NCI-H146 treated with DMSO at 0.1 percent for 48 hours (cell line): ENCODE data around the gene TBC1D9B.

ENCODE experiments used
- DNase-seq: peaks from one replicate; lab custom pipeline; 2025; ENCODE audit not compliant: unreplicated experiment; lab: John Stamatoyannopoulos, UW

Gene TBC1D9B

GRCh38 chr5:179907556-179908324 is at the start of gene TBC1D9B:
Gene TBC1D9B, minus strand, starts transcription at chr5:179907897. Its CDS starts 76 bp downstream, at chr5:179907821.
- no peak for DNase-seq

DNA sequence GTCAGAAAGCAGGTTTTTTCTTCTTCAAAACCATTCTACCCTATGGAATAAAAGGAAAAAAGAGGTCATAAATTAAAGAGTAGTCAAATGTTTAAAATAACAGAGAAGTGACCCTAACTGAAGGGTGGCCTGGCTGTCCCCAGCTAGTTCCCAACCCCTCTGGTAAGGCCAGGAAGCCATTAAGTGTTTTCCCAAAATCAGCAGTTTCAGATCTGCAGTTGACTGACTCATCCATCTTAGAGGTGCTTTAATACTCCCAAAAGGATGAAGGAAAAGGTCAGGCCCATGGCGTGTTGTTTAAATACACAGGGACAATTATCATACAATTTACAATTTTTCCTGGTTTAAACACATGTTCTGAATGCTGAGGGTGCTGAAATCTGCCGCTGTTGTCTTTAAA is 47.9 kb upstream of the TBC1D9B start:
- DNase-seq, result no peak

- DNase-seq, result no peak
Measured at GRCh38 chr5:179955062-179955461, 47.4 kb upstream of the TBC1D9B start.

DNA sequence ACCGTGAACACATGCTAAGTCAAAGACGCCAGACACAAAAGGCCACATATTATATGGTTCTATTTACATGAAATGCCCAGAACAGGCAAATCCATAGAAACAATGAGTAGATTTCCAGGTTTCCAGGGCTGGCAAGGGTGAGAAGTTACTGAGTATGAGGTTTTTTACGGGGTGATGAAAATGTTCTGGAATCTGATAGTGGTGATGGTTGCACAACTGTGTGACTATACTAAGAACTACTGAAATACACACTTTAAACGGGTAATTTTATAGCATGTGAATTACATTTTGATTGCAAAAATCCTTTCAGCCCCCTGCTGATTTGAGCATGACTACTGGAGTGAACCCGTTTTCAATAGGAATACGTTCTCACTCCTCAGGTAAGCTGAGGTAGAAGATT is 46.7 kb upstream of the TBC1D9B start:
- DNase-seq, result no peak

GRCh38 chr5:179953987-179954386 is 46.3 kb upstream of the TBC1D9B start:
- DNase-seq, result no peak

DNA sequence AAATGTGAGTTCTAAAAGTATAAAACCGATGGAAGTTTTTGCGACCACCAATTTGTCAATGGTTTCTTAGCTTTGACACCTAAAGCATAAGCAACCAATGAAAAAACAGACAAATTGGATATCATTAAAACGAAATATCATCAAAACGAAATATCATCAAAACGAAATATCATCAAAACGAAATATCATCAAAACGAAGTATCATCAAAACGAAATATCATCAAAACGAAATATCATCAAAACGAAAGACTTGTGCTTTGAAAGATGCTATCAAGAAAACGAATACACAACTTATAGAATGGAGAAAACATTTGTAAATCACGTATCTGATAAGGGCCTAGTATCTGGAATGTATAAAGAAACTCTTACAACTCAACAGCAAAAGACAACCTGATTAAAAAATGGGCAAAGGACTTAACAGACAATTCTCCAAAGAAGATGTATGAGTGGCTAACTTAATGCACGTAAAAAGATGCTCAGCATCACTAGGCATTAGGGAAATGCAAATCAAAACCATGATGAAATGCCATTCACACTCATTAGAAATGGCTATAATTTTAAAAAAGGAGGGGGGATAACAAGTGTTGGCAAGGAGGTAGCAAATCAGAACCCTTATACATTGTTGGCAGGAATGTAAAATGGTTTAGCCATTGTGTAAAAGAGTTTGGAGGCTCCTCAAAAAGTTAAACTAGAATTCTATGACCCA is 29.4 kb upstream of the TBC1D9B start:
- no peak for DNase-seq

- DNase-seq, result no peak
Measured at GRCh38 chr5:179930788-179931473, 23.2 kb upstream of the TBC1D9B start.

GRCh38 chr5:179927824-179928223 is 20.1 kb upstream of the TBC1D9B start:
- no peak for DNase-seq

DNA sequence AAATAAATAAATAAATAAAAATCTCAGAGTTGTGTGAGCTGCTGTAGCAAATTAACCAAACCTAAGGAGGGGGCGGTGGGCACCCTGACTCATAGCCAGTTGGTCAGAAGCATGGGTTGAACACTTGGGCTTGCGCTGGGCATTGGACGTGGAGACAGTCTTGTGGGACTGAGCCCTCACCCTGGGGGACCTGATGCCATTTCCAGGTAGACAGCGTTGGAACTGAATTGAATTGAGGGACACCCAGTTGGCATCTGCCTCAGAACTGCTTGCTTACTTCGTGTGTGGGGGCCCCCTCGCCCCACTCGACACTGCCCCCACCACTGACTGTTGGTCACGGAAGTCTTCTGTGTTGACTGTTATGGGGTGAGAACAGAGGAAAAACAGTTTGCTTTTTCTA is 19.0 kb upstream of the TBC1D9B start:
- DNase-seq, result no peak

DNA sequence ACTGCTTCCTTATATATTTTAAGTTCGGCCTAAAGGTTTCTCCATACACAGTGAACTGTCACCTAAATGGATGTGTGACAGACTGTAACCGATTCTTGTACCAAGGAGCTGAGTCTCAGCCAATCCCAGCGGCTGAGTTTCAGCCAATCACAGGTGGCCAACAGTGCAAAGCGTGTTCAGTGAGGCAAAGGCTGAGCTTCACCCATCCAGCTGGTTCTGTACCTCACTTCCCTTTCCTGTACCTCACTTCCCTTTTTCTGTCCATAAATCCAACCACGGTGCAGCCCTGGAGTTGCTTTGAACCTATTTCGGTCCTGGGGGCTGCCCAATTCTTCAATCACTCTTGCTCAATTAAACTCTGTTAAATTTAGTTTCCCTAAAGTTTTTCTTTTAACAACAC is 15.7 kb upstream of the TBC1D9B start:
- no peak for DNase-seq

DNA sequence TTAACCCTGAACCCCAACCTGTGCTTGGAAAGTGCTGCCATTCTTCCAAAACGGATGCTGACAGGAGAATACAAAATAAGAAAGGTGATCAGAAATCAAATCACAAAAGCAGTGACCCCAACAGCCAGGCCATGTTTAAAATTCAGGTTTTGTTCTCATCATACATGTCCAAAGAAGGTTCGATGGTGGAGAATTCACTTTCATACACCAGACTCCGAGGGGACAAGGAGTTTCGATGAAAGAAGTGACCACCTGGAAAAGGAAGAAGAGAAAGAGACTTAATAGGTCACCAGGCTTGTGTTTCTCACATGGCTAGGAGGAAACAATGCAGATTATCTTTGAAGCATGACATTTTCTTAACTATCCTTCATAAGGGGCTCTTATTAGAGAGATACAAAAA is 12.5 kb upstream of the TBC1D9B start:
- no peak for DNase-seq

GRCh38 chr5:179919487-179920060 is 11.9 kb upstream of the TBC1D9B start:
- no peak for DNase-seq

DNA sequence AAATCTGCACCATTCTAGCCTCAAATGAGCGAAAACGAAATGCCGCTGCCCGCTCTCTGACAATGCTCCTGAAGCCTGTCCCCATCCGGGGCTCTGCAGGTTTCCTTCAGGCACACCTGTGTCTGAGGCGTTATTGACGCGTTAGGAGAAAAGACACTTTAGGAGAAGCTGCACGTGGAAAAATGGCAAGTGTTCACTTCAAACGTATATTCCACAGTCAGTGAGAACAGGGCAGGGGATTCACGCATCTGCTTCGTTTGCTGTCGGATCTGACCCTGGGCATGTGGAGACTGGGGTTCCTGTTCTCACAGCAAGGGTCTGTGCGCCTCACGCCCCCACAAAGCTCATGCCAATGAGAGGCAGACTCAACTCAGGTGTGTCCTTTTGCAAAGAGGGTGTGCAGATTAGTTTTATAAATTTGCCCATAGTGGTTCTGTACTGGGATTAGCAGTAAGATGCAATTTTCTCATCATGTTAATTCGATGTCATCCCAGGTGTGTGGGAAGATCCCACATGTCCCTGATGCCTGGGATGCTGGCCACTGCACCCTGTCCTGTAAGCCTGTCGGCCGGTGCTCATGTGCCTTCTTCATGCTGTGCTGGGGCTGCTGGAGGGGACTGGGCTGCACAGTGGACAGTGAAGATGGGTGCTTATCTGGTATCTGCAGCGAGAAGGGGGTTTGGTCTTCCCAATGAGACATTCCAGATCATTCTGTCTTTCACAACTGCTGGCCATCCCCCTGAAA is 11.2 kb upstream of the TBC1D9B start:
- DNase-seq, result no peak

DNA sequence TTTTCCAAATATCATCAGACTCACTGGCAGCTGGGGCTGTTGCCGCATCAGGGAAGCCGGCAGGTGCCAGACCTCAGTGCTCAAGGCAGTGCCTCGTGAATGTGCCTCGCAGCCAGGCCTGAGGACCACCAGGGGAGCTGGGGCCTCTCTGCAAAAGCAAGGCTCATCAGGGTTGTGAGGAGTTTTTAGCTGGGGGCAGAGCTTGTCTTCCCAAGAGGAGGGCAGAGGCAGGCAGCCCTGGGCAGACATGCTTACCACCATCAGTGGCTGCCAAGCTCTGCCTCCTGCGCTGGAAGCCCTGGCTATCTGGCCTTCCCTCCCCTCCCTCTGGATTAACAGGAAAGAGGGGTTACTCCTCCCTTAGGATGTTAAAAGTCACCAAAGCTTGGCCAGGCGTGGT is 8.8 kb upstream of the TBC1D9B start:
- no peak for DNase-seq

DNA sequence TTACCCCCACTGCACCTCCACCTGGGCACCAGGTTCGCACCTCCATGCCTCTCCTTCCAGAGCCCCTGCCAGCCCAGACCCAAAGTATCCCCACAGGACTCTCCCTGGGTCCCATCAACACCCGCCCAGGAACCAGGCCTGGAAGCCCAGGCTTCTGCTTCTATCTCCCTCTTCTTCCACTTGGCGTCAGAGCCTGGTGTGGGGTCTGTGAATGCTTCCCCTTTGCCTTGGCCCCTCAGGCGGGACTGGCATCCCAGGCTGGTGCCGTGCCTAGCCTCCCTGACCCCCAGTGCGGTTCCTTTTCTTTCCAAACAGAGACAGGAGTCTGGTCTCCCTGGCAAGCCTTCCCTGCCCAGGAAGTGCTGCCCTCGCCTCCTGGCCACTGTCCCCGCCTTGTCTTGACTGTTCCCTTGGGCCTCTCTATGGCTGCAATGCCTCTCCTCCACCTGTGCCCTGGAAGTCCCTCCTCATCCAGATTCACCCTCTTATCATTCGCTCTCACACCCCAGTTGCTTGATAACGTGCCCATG is 7.8 kb upstream of the TBC1D9B start:
- DNase-seq, result no peak

DNA sequence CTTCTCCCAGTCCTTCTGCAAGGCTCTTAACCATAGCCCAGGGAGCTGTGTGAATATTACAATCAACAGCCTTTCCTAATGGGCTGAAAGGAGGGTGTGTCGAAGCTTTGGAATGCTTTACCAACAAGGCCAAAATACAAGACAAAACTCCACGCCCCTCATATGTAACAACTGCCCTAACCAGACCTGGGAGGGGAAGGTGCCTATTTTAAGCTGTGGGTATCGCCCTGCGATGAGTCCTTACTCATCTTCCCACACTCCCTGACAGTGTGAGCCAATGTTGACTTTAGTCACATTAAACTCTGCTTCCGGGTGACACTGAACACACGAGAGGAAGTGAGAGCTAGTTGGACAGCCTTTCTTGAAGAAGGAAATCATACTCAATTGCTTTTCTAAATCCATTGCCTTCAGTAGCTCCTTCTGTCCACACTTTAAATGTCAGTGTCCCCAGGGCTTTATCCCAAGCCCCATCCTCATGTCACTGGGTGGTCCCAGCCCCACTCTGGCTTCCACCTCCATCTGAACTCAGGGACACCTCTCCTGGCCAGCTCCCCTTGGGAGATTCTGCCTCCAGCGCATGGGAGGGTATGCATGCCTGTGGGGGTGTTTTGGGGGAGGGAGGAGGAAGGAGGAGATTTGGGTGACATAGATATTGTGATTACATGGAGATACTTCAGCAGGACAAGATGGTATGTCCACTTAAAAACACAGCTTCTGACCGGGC is 6.5 kb upstream of the TBC1D9B start:
- DNase-seq, result no peak

DNA sequence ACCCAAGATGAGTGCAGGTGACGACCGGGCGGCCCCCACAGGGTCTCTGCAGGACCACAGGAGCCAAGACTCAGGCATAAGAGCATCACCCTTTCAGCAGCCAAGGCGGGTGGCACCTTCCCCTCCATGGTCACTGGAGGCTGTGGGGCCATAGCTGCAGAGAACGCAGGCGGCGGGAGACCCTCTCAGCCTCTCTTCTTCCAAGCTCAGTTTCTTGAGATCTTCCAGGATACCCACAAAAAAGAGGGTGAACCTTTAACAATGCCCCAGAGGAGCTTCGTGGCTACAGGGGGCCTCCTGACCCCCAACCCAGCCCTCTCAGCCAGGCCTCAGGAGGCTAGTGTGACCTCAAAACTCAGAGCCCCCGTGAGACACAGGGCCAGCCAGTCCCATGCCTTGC is 5.8 kb upstream of the TBC1D9B start:
- DNase-seq, result no peak

DNA sequence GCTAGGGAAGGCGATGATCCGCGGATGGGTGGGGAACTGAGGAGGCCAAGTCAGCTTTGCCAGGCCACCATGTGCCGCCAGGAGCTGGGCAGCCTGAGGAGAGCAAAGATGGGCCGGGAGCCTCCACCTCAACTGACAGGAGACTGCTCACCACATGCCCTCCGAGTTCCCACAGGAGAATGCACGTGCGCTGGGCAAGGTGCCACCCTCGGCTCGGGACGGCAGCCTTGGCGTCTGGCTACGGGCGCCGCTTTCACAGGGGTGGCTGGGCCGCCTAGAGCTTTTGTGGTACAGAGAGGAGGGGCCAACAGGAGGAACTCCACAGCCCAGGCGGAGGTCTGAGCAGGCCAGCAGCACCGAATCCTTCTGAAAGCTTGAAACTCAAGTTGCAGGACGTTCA is 5.3 kb upstream of the TBC1D9B start:
- no peak for DNase-seq

GRCh38 chr5:179912386-179912785 is 4.7 kb upstream of the TBC1D9B start:
- no peak for DNase-seq

GRCh38 chr5:179909224-179909623 is 1.5 kb upstream of the TBC1D9B start:
- DNase-seq, result no peak
